Neural cell (in vitro differentiated cells): Measurements from ENCODE around the gene MYCL.

Experiments used
- CTCF ChIP-seq: fragments of 450-650 bp; IDR thresholded peaks from 2 replicates; pipeline ENCODE4 v1.5.1; 2014; ENCODE audit warnings: antibody characterized with exemption, mild to moderate bottlenecking, moderate library complexity; ENCODE audit not compliant: poor library complexity, severe bottlenecking
- EP300 ChIP-seq: fragments of 450-650 bp; conservative IDR thresholded peaks from 2 replicates; pipeline ENCODE4 v1.6.1; 2014; ENCODE audit warnings: antibody characterized with exemption, mild to moderate bottlenecking, moderate library complexity; ENCODE audit not compliant: poor library complexity, severe bottlenecking
- EZH2 ChIP-seq: fragments of 200-600, 300-800 bp; shearing (Covaris generic), sonication (generic); IDR thresholded peaks from 2 replicates; pipeline ENCODE4 v1.6.1; 2014; ENCODE audit warnings: antibody characterized with exemption, low read length, borderline replicate concordance, mild to moderate bottlenecking; ENCODE audit not compliant: insufficient read depth, poor library complexity, severe bottlenecking
- MXI1 ChIP-seq: fragments of 450-650 bp; conservative IDR thresholded peaks from 2 replicates; pipeline ENCODE4 v1.6.1; 2014; ENCODE audit warnings: antibody characterized with exemption, mild to moderate bottlenecking; ENCODE audit not compliant: poor library complexity, severe bottlenecking
- POLR2AphosphoS5 ChIP-seq: IDR thresholded peaks from 2 replicates; pipeline ENCODE4 v1.6.1; 2012
- RAD21 ChIP-seq: fragments of 450-650 bp; conservative IDR thresholded peaks from 2 replicates; pipeline ENCODE4 v1.6.1; 2014; ENCODE audit warnings: antibody characterized with exemption, mild to moderate bottlenecking, moderate library complexity
- REST ChIP-seq: IDR thresholded peaks from 2 replicates; pipeline ENCODE4 v1.6.1; 2012; ENCODE audit warnings: borderline replicate concordance
- SMC3 ChIP-seq: fragments of 450-650 bp; conservative IDR thresholded peaks from 2 replicates; pipeline ENCODE4 v1.6.1; 2014; ENCODE audit warnings: antibody characterized with exemption, mild to moderate bottlenecking, moderate library complexity; ENCODE audit not compliant: poor library complexity
- TAF1 ChIP-seq: IDR thresholded peaks from 2 replicates; pipeline ENCODE4 v1.6.1; 2012; ENCODE audit warnings: low read depth

GRCh38 chr1:39917825-39918224 lies 16.1 kb upstream of the MYCL start:
- TF ChIP-seq SMC3 (no peak), CTCF (no peak), MXI1 (no peak), REST (no peak), EZH2 (no peak), POLR2AphosphoS5 (no peak), RAD21 (no peak), TAF1 (no peak), EP300 (no peak)
